Suprapubic skin (tissue), 4 donors: ENCODE measurements around the gene CD248.

Source experiments
- CTCF ChIP-seq, 2 donors: fragments of 200-600 bp in 1 of 2; fragments of 450-650 bp in 1 of 2; sonication (generic) in 1 of 2; IDR thresholded peaks; one replicate each; pipeline ENCODE4 v1.5.1; 2016 to 2019; ENCODE audit warnings: antibody characterized with exemption in 2 of 2, mild to moderate bottlenecking in 1 of 2, moderate library complexity in 1 of 2
- POLR2A ChIP-seq, 2 donors: fragments of 450-650 bp; IDR thresholded peaks; one replicate each; pipeline ENCODE4 v1.6.1; 2017; ENCODE audit warnings: antibody characterized with exemption in 2 of 2, mild to moderate bottlenecking in 2 of 2, moderate library complexity in 2 of 2
- POLR2AphosphoS5 ChIP-seq, 3 donors: sonication (generic); formaldehyde crosslinking; IDR thresholded peaks; one replicate each; pipeline ENCODE4 v1.6.1; 2017; ENCODE audit warnings: antibody characterized with exemption in 3 of 3

DNA sequence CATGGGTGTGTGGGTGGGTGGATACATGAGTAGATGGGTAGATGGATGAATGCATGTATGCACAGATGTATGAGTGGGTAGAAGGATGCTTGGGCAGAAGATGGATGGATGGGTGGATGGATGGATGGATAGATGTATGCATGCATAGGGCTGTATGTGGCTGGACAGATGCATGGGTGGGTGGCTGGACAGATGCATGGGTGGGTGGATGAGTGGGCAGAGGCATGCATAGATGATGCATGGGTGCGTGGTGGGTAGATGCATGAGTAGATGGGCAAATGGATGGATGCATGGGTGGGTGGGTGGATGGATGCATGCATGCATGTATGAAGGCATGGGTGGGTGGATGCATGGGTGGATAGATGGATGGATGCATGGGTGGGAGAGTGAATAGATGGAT lies 6.8 kb upstream of the CD248 start:
- TF ChIP-seq CTCF (IDR thresholded peaks at IDR 0.05) (no peak), POLR2A (IDR thresholded peaks at IDR 0.05) (no peak), POLR2AphosphoS5 (IDR thresholded peaks at IDR 0.05) (no peak)
